Skeletal muscle tissue (tissue), 4 donors: ENCODE measurements around the gene ATL3. TPM values are rescaled to one million over a fixed set of nuclear protein-coding genes. Genes with fewer than 3 reads are reported as not detected.
"Not testable (repeated sequence)": the region's sequence is repeated elsewhere in the genome, so short reads cannot be mapped to it uniquely, and the experiment has no call there.

Experiments
- H3K27ac ChIP-seq: one replicate; pipeline ENCODE4 v1.7.0; 2013; ENCODE audit warnings: mild to moderate bottlenecking, low read depth, low read length, inconsistent platforms
- H3K27me3 ChIP-seq, 3 donors: one replicate each; pipeline ENCODE4 v1.7.0; 2013; ENCODE audit warnings: low read length in 3 of 3; ENCODE audit not compliant: control insufficient read depth in 3 of 3, insufficient read depth in 3 of 3
- H3K36me3 ChIP-seq, 3 donors: one replicate each; pipeline ENCODE4 v1.7.0; 2013; ENCODE audit warnings: low read length in 3 of 3; ENCODE audit not compliant: control insufficient read depth in 3 of 3, insufficient read depth in 3 of 3
- H3K4me1 ChIP-seq, 3 donors: one replicate each; pipeline ENCODE4 v1.7.0; 2013; ENCODE audit warnings: low read length in 3 of 3, mild to moderate bottlenecking in 3 of 3; ENCODE audit not compliant: control insufficient read depth in 3 of 3, insufficient read depth in 3 of 3
- H3K4me3 ChIP-seq, 3 donors: one replicate each; pipeline ENCODE4 v1.7.0; 2013; ENCODE audit warnings: low read length in 3 of 3
- H3K9ac ChIP-seq, 3 donors: one replicate each; pipeline ENCODE4 v1.7.0; 2013; ENCODE audit warnings: low read length in 3 of 3, mild to moderate bottlenecking in 3 of 3, moderate library complexity in 2 of 3, low read depth in 1 of 3
- H3K9me3 ChIP-seq, 3 donors: one replicate each; pipeline ENCODE4 v1.7.0; 2013; ENCODE audit warnings: low read length in 3 of 3; ENCODE audit not compliant: control insufficient read depth in 3 of 3
- total RNA-seq: library from RNA; depleted of rRNA; stranded (reverse); fragments of >200 nt; gene quantifications from one replicate; pipeline ENCODE4 v1.2.3, GENCODE V29; 2014
- donor health status: Osteomylitis.

The ATL3 gene
- total RNA-seq, 1 donor from 2014 or later, result 40.2 TPM

DNA sequence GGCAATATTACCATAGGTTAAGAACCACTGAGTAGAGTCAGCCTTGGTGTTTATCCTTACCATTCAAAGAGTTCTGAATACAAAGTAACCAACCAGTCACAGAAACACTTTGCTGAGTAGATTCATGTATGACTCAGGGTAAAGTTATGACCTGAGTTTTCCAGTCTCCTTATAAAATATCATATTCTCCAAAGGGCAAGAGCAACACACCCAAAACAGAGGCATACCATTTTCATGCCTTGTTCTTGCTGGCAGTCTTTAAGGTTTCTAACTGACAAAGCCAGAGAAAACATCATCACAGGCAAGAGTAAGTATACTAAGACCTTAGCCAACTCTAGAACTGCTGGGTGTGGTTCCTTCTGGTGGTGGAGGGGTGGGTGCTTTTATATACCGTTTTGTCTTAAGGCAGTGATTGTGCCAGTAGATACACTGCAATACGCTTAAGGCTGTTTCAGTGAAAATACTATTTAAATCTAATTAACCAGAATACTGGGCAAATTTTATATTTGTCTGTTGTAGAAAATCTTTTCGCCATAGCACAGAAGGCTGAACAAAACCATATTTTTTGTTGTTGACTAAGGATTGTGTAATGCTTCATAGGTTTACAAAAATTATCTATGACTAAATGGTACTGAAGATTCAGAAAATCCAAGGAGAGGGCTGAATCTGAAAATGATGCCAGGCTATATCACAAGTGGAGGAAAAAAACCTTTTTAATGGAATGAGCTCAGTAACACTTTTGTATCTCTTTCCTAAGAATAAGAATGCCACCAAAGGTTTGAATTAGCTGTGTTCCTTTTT is 3.0 kb downstream of the ATL3 start:
- H3K36me3 ChIP-seq, result no peaks in the 10 kb centered on the region
- no peaks in the 10 kb centered on the region for H3K27me3 ChIP-seq
- no peak overlapping the region for H3K4me3 ChIP-seq
- H3K4me1 ChIP-seq, result peaks cover 31 to 44% (median 34%) of the 10 kb centered on the region in 3 donors
- H3K9me3 ChIP-seq, result no peaks in the 10 kb centered on the region
- H3K9ac ChIP-seq, result peak overlapping the region in 1 of 3 donors; percentile 20
- H3K27ac ChIP-seq, result no peak overlapping the region

DNA sequence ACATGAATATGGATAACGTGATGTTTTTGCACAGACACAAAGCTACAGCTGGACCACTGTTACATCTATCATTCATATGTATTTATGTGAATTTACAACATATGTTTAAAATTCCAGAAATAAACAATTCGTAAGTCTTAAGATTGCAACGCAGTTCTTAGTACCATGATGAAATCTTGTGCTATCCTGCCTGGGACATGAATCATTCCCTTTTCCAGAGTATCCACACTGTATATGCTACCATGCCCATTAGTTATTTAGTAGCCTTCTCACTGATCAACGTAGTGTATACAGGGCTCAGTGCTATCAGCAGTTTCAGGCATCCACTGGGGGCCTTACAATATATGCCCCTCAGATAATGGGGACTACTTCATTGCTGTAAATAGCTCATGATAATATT is 4.3 kb downstream of the ATL3 start:
- Histone ChIP-seq H3K4me1 (peaks cover 32 to 40% (median 39%) of the 10 kb centered on the region in 3 donors), H3K4me3 (no peak overlapping the region), H3K9me3 (no peaks in the 10 kb centered on the region), H3K36me3 (no peaks in the 10 kb centered on the region), H3K27me3 (no peaks in the 10 kb centered on the region), H3K27ac (no peak overlapping the region), H3K9ac (no peak overlapping the region)

DNA sequence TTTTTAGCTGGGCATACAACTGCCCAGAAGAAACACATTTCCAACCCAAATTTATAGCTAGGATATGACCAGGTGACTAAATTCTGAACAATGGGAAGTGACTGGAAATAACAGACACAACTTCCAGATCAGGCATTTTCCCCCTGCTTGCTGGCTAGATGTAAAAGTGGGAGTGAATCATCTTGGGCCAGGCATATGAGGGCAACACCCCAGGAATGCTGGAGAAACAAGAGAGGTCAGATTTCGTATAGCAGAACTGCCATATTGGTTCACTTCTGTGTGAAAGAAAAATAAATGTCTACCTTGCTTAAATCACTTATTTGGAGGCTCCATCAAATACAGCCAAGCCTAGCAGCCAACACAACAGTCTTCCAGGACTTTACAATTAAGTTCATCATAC is 7.4 kb downstream of the ATL3 start:
- Histone ChIP-seq H3K27ac (no peak overlapping the region), H3K9me3 (no peaks in the 10 kb centered on the region), H3K27me3 (no peaks in the 10 kb centered on the region), H3K9ac (no peak overlapping the region), H3K4me3 (no peak overlapping the region), H3K36me3 (peaks cover 0 to 2% (median 0%) of the 10 kb centered on the region in 3 donors), H3K4me1 (peaks cover 27 to 32% (median 27%) of the 10 kb centered on the region in 3 donors)

DNA sequence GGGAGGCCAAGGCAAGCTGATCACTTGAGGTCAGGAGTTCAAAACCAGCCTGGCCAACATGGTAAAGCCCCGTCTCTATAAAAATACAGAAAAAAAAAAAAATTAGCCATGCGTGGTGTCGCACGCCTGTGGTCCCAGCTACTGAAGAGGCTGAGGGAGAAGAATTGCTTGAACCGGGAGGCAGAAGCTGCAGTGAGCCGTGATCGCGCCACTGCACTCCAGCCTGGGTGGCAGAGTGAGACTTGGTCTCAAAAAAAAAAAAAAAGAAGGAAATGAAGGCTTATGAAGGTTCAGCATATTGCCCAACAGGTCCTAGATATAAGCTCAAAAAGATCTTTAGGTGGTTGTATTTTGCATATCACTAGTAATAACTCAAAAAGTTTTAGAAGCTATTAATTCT is 10.2 kb downstream of the ATL3 start:
- Histone ChIP-seq H3K4me1 (peaks cover 7 to 13% (median 11%) of the 10 kb centered on the region in 3 donors), H3K27me3 (no peaks in the 10 kb centered on the region), H3K27ac (no peak overlapping the region), H3K9me3 (no peaks in the 10 kb centered on the region), H3K9ac (no peak overlapping the region), H3K36me3 (peaks cover 2 to 12% (median 10%) of the 10 kb centered on the region in 3 donors), H3K4me3 (no peak overlapping the region)

DNA sequence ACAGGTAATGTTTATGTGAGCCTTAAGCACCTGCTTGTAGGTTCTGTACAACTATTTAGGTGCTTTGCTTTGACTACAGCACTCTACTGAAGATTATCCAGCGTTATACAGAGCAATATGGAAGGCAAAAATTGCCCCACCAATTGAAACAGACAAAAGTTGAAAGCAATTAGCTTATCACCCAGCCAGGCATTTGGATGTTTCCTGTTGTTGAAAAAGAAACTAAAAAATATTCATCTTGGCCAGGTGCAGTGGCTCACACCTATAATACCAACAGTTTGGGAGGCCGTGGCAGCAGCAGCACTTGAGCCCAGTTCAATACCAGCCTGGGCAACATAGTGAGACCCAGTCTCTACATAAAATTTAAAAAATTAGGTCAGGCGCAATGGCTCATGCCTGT is 18.5 kb downstream of the ATL3 start:
- Histone ChIP-seq H3K9me3 (no peaks in the 10 kb centered on the region), H3K9ac (no peak overlapping the region), H3K27me3 (no peaks in the 10 kb centered on the region), H3K4me3 (no peak overlapping the region), H3K36me3 (peaks cover 7 to 31% (median 28%) of the 10 kb centered on the region in 3 donors), H3K4me1 (no peaks in the 10 kb centered on the region), H3K27ac (no peak overlapping the region)

DNA sequence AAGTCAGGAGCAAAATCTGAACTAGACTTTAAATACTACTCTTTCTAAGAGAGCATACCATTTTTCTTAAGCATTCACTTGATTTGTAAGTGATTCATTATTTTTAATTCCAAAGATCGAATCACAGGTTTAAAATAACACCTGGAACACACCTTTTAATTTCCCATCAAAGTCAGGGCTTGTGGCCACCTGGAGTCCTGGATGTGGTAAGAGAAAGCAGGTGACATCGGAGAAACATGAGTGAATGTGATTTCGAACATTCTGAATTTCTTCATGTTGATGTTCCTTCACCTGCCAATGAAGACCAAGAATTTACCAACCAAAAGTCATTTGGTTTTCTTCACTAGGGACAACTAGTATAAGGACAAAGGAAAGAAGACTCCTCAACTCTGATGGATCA is 28.0 kb downstream of the ATL3 start:
- H3K36me3 ChIP-seq, result peaks cover 10 to 57% (median 39%) of the 10 kb centered on the region in 3 donors
- H3K4me3 ChIP-seq, result no peak overlapping the region
- H3K4me1 ChIP-seq, result no peaks in the 10 kb centered on the region
- no peaks in the 10 kb centered on the region for H3K27me3 ChIP-seq
- no peak overlapping the region for H3K9ac ChIP-seq
- H3K9me3 ChIP-seq, result no peaks in the 10 kb centered on the region
- H3K27ac ChIP-seq, result no peak overlapping the region

DNA sequence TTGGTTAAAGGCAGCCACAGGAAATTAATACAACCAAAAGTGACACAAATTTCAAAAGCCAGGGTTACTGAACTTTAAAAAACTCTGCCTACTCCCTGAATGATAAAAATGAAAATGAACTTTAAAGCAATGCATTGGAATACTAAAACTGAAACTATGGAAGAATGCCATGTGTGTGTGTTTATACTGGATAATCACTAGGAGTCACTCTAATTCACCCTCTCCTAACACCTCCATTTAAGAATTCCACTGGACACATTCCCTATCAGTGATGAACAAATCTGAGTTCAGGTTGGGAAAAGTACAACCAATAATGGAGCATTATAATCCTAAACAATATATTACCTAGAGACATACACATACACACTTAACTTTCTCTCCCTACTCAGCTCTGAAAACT is 29.4 kb downstream of the ATL3 start:
- no peaks in the 10 kb centered on the region for H3K27me3 ChIP-seq
- H3K9ac ChIP-seq, result no peak overlapping the region
- H3K27ac ChIP-seq, result no peak overlapping the region
- H3K9me3 ChIP-seq, result no peaks in the 10 kb centered on the region
- no peak overlapping the region for H3K4me3 ChIP-seq
- peaks cover 10 to 52% (median 35%) of the 10 kb centered on the region in 3 donors for H3K36me3 ChIP-seq
- H3K4me1 ChIP-seq, result no peaks in the 10 kb centered on the region

DNA sequence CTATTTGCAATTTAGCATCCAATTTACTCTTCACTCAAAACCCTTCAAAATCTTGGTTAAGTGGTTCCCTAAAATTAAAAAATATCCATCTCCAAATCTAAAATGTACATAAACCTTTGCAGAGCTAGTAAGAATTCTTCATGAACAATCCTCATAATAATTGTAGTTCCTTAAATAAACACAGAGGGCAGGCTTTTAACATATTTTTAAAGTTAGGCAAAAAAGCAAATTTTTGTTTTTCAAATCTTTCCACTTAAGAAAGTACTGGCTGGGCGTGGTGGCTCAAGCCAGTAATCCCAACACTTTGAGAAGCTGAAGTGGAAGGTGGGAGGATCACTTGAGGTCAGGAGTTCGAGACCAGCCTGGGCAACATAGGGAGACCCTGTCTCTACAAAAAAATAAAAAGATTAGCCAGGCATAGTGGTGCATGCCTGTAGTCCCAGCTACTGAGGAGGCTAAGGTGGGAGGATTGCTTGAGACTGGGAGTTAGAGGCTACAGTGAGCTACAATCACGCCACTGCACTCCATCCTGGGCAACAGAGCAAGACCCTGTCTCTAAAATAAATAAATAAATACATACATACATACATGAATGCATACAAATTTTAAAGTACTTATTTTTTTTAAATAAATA is 31.9 kb downstream of the ATL3 start:
- H3K9ac ChIP-seq, result no peak overlapping the region
- H3K27ac ChIP-seq, result no peak overlapping the region
- H3K4me1 ChIP-seq, result no peaks in the 10 kb centered on the region
- peaks cover 12 to 40% (median 33%) of the 10 kb centered on the region in 3 donors for H3K36me3 ChIP-seq
- H3K9me3 ChIP-seq, result no peaks in the 10 kb centered on the region
- H3K4me3 ChIP-seq, result no peak overlapping the region
- H3K27me3 ChIP-seq, result no peaks in the 10 kb centered on the region

DNA sequence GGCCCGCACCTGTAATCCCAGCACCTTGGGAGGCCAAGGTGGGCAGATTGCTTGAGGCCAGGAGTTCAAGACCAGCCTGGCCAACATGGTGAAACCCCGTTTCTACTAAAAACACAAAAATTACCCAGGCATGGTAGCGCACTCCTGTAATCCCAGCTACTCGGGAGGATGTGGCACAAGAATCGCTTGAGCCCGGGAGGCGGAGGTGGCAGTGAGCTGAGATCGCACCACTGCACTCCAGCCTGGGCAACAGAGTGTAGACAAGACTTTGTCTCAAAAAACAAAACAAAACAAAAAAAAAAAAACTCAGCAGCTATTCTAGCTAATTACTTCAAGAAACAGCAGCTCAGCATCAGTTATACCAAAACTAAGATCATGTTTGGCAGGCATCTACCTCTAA is 32.7 kb downstream of the ATL3 start:
- H3K27ac ChIP-seq, H3K27me3 ChIP-seq, H3K9ac ChIP-seq, H3K4me1 ChIP-seq, H3K4me3 ChIP-seq, H3K9me3 ChIP-seq: not testable (repeated sequence)
- peaks cover 12 to 34% (median 24%) of the 10 kb centered on the region in 3 donors for H3K36me3 ChIP-seq

DNA sequence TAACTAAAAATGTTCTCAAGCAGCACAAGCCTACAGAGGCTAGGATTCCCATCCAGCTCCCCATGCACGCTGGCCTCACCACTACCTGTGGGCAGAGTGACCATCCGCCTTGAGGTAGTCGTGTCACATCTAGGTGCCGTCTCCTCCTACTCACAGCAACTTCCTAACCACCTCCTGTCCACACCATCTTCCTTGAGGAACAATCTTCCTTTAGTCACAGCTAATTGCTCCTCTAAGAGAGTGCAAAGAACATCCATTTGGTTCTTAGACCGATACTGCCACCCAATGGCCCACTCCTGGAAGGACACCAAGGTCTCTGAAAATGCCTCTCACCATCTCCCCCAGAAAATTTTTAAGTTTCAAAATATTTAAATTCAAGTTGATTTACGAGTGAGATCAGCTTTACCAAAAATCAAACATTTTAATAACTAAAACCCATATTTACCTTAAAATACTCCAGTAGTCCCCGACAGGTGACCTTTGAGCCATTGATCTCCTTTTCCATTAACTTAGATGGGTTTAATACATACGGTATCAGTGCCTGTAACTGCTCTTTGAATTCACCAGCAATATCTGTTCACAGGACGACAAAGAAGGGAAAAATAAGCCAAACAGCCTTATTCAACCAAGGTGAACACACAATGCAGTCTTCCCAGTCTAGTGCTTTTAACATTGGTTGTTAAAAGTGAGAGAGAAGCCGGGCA is 35.3 kb downstream of the ATL3 start:
- Histone ChIP-seq H3K9me3 (no peaks in the 10 kb centered on the region), H3K36me3 (peaks cover 12 to 30% (median 25%) of the 10 kb centered on the region in 3 donors), H3K27me3 (no peaks in the 10 kb centered on the region), H3K9ac (no peak overlapping the region), H3K4me3 (no peak overlapping the region), H3K4me1 (no peaks in the 10 kb centered on the region), H3K27ac (no peak overlapping the region)
